ENCODE data around the gene GARS1. TPM values are rescaled to one million over a fixed set of nuclear protein-coding genes. Genes with fewer than 3 reads are reported as not detected.

Gene GARS1
- total RNA-seq, 6 experiments from 2014 or later, result 31.4 to 155 (median 44.7) TPM

- Histone ChIP-seq H3K4me1 (no peaks in the 10 kb centered on the region), H3K27ac (no peak overlapping the region), H3K27me3 (no peaks in the 10 kb centered on the region), H3K9me3 (no peaks in the 10 kb centered on the region), H3K4me3 (no peak overlapping the region), H3K36me3 (no peaks in the 10 kb centered on the region)
- no peak for ATAC-seq
- no peak for TF ChIP-seq POLR2A (IDR thresholded peaks at IDR 0.05)
- TF ChIP-seq CTCF (IDR thresholded peaks at IDR 0.05), result no peak
- intact Hi-C loops (cut with DNase I), result no loop called here
- DNase-seq, result no peak
- 71% methylated on average over 3 of the region's 4 CpGs for WGBS (ENCODE audit: insufficient coverage, low coverage, low lambda C conversion rate, missing lambda C conversion rate)
These were observed 73.4 kb downstream of the GARS1 start for GRCh38 chr7:30668102-30668501.

- H3K27ac ChIP-seq, result no peak overlapping the region
- TF ChIP-seq POLR2A (IDR thresholded peaks at IDR 0.05) (no peak), CTCF (IDR thresholded peaks at IDR 0.05) (no peak)
- H3K27me3 ChIP-seq, result no peaks in the 10 kb centered on the region
- ATAC-seq (peak in 2 of 4 donors; percentile 61 to 64), DNase-seq (no peak)
- no peaks in the 10 kb centered on the region for H3K4me1 ChIP-seq
- H3K9me3 ChIP-seq, result no peaks in the 10 kb centered on the region
- 3% methylated on average over 6 of the region's 6 CpGs for WGBS (ENCODE audit: insufficient coverage, low coverage, low lambda C conversion rate, missing lambda C conversion rate)
- H3K4me3 ChIP-seq, result no peak overlapping the region
- H3K36me3 ChIP-seq, result no peaks in the 10 kb centered on the region
- intact Hi-C loops (cut with DNase I), result no loop called here
These were observed 77.3 kb downstream of the GARS1 start for GRCh38 chr7:30671793-30672465.

GRCh38 chr7:30674420-30674819, 79.7 kb downstream of the GARS1 start:
- no CpG with 5 or more reads among the region's 1 CpG for WGBS (ENCODE audit: insufficient coverage, low coverage, low lambda C conversion rate, missing lambda C conversion rate)
- intact Hi-C loops (cut with DNase I), result no loop called here
- DNase-seq (no peak), ATAC-seq (no peak)
- no peaks in the 10 kb centered on the region for H3K4me1 ChIP-seq
- no peaks in the 10 kb centered on the region for H3K36me3 ChIP-seq
- no peak overlapping the region for H3K4me3 ChIP-seq
- H3K27ac ChIP-seq, result no peak overlapping the region
- TF ChIP-seq CTCF (IDR thresholded peaks at IDR 0.05) (no peak), POLR2A (IDR thresholded peaks at IDR 0.05) (no peak)
- H3K27me3 ChIP-seq, result no peaks in the 10 kb centered on the region
- no peaks in the 10 kb centered on the region for H3K9me3 ChIP-seq

- no peaks in the 10 kb centered on the region for H3K9me3 ChIP-seq
- H3K36me3 ChIP-seq, result no peaks in the 10 kb centered on the region
- no peak for TF ChIP-seq POLR2A (IDR thresholded peaks at IDR 0.05)
- TF ChIP-seq CTCF (IDR thresholded peaks at IDR 0.05), result no peak
- no peaks in the 10 kb centered on the region for H3K27me3 ChIP-seq
- H3K4me3 ChIP-seq, result no peak overlapping the region
- DNase-seq, result no peak
- H3K27ac ChIP-seq, result no peak overlapping the region
- ATAC-seq, result no peak
- no peaks in the 10 kb centered on the region for H3K4me1 ChIP-seq
- intact Hi-C loops (cut with DNase I), result no loop called here
- 0% methylated on average over 1 of the region's 2 CpGs for WGBS (ENCODE audit: insufficient coverage, low coverage, low lambda C conversion rate, missing lambda C conversion rate)
These were observed 80.2 kb downstream of the GARS1 start for GRCh38 chr7:30674876-30675275.

Data from right lobe of liver (tissue), 6 donors.